Stimulated activated CD8-positive, alpha-beta memory T cell treated with anti-CD3 and anti-CD28 coated beads, Interleukin-4, amount 100 ng/mL, for 1 hour (primary cell): Measurements from ENCODE around the gene PRSS21.

ENCODE experiments used
- DNase-seq, 2 donors: peaks; one replicate each; pipeline ENCODE4 v3.0.0-alpha.2; 2020; ENCODE audit warnings: low read depth in 2 of 2, low spot score in 1 of 2

PRSS21 gene

DNA sequence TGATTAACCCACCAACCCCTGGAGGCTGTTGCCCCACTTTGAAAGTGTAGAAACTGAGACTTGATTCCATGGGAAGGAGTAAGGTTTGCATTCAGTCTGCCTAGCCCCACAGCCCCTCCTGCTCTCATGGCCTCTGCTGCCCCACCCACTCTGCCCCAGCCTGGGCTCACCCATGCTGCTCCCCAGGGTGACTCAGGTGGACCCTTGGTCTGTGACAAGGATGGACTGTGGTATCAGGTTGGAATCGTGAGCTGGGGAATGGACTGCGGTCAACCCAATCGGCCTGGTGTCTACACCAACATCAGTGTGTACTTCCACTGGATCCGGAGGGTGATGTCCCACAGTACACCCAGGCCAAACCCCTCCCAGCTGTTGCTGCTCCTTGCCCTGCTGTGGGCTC, 12.3 kb upstream of the PRSS21 start:
- no peak for DNase-seq

DNA sequence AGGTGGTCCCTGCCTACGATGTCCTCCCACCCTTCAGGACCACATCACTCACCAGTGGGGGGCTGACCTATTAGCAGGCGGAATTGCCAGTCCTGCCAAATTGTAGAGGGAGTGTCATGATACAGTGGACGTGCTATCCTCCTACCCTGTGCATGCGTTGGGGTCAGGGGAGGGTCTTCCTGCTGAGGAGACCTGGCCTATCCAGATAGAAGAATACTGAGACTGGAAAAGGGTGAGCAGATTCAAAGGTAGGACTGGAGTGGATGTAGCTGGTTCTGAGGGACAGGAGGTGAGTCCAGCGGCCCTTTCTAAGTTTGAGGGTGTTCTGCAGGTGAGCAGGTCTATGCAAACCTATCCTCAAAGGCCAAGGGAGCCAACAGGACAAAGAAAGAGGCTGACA, 10.8 kb upstream of the PRSS21 start:
- no peak for DNase-seq

DNA sequence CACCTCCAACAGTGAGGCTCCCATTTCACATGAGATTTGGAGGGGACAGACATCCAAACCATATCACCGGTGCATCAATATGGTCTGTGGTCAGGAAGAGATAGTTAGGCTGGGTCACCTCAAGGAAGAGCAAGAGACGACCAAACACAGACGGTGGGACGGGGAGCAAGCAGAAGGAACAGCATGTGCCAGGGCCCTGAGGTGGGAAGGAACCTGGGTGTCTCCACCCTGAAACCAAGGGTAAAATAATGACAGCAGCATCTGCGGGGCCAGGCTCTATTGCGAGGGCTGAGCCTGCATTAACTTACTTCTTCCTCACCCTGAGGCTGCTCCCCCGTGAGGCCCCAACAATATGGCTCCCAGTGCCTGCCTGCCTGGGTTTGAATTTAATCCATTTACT, 8.9 kb upstream of the PRSS21 start:
- DNase-seq: no peak

DNA sequence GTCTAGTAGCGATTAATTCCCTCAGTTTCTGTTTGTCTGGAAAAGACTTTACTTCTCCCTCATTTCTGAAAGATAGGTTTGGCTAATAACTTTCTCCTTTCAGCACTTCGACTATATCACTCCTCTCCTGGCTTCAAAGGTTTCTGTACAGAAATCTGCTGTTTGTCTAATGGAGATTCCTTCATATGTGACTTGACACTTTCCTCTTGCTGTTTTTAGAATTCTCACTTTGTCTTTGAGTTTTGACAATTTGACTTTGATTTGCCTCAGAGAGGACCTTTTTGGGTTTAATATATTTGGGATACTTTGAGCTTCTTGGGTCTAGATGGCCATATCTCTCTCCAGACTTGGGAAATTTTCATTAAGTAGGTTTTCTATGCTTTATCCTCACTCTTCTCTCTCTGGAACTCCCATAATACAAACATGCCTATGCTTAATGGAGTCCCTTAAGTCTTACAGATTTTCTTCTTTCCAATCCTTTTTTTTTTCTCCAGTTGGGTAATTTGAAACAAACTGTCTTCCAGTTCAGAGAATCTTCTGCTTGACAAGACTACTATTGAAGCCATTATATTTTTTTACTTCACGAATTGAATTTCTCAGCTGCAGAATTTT, 7.8 kb upstream of the PRSS21 start:
- no peak for DNase-seq

DNA sequence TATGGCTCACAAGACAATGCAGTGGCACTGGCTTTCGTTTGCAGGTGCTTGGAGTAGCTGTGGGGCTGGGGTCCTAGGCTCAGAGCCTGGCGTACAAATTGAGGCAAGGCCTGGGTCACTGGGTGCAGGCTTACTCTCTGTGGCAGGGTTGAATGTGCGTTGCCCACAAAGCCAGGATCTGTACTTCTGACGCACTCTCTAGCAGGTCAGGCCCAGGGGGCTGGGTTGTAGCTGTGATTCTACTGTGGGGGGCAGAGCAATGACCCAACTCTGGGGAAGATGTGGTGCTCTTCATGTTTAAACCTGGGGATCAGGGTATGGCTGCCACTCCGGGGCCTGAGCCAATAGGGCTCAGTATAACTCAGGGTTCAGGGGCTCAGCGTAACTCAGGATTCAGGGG, 6.4 kb upstream of the PRSS21 start:
- no peak for DNase-seq

DNA sequence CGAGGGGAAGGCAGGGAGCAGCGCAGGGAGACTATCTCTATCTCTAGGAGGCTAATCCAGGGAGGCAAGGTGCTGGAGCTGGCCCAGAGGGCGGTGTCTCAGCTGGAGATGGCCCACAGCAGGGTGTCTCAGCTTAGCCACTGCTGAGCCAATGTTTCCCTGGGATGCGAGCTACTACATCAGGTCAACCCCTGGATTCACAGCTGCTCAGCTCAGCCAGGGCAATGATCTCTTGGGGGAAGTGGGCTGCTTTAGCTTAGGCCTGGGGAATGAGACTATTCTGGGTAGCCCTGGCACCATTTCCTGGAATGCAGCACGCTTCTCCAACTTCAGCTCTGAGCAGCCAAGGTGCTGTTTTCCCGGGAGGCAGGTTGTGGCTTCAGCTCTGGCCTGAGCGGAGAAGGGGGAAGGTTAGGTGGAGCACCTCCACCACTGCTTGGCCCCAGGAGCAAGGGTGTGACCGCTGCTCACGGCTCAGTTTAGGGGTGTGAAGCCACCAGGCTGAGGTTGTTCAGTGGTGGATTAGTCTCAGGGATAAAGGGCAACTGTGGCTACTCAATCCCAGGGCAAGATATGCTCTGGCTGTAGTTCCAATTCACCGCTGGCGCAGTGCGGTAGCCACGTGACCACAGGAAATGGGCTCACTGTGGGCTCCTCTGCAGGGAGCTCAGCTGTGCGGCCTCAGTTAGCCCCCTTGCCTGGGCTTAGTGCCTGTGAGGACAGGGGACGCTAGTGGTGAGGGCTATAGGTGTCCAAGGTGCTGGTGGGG, 5.2 kb upstream of the PRSS21 start:
- DNase-seq: no peak

DNA sequence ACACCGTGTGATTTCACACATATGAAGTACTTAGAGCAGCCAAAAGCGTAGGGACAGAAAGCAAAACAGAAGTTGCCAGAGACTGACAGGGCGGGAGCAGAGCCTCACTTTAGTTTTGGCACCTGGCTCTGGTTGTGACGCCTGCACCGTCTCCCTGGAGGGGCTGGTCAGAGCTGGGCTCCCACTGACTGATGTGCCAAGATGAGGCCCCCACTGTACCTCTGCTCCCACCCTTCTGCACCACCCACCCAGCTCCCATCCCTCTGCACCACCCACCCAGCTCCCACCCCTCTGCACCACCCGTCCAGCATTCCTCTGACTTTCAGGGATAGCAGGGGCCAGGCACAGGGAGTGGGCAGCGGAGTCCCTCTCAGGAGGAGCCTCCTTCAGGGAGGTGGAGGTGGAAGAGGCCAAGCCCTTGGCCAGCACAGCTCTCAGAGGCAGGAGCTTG, 3.2 kb upstream of the PRSS21 start:
- no peak for DNase-seq

DNA sequence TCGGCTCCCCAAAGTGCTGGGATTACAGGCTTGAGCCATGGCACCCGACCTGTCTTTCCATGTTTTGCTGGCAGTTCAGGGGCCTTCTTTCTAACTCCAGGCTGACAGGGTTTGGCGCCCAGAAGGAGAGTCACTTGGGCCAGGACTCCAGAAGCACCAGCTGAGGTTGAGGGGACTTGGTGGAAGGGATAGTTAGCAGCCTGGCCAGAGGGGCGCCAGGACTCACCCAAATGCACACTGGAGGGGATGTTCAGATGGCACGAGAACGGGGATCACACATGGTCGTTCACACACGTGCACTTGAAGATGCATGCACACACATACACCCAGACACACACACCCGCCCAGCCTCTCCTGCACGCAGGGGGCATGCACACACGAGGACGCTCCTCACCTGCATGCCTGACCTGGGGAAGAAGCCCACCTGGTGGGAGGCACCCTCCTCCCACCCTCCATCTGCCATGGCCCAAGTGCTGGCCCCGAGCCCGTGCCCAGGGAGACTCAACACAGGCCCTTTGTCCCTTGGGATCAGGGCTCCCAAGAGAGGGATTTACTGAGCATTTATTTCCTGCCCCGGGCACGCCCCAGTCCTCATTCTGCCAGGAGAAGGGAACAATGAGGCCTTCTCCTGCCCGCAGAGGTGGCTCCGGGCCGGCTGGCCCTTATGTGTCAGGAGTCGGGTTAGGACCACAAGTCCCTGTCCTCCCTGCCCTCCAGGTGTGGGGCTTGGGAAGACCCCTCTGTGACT, 2.3 kb upstream of the PRSS21 start:
- no peak for DNase-seq

DNA sequence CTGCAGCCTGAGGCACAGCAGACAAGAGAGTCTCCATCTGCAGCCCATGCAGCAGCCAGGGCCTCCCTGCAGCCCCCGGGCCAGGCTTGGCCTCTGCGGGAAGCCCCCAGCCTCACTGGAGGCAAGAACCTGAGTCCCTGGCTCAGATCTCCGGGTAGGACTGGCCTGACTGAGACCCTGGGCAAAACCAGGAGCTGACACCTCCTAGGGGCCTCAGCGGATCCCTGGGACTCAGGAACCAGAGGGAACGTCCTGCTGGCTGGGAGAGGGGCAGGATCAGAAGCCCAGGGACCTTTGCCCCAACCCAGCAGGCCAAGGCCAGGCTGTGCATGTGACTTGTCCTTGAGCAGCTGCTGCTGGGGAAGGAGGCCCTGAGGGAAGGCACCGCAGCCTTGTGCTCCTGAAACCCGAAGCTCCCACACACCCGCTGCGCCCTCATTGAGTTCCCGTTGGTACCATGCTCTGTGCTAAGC, 1.7 kb upstream of the PRSS21 start:
- DNase-seq: no peak

DNA sequence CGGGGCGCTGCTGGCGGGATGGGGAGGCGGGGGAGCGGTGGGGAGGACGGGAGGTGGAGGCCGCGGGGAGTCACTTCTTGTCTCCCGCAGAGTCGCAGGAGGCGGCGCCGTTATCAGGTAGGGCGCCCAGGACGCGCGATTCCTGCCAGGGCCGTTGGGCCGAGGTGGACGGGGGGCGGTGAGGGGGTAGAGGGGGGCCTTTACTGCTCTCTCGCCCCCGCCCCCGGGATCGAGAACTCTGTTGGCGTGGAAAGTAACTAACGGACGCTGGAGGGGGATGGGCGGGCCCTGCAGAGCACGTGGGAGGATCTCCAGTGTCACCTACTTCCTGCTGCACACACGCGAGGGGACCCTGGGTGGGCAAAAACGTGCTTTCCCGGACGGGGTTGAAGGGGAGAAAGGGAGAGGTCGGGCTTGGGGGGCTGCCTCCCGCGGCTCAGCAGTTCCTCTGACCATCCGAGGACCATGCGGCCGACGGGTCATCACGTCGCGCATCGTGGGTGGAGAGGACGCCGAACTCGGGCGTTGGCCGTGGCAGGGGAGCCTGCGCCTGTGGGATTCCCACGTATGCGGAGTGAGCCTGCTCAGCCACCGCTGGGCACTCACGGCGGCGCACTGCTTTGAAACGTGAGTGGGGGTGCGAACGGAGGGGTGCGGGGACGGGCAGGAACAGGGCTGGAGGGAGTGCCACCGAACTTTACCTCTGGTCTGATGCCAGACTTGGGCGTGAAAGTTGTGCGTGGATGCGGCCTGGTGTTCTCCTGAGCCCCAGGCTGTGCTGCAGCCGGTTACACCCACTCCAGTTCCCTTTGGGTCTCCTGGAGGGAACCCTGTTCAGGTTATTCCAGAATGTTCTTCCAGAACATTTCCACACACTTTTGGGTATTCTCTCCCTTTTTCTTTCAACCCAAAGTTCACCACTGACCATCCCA, 569 bp downstream of the PRSS21 start:
- no peak for DNase-seq

DNA sequence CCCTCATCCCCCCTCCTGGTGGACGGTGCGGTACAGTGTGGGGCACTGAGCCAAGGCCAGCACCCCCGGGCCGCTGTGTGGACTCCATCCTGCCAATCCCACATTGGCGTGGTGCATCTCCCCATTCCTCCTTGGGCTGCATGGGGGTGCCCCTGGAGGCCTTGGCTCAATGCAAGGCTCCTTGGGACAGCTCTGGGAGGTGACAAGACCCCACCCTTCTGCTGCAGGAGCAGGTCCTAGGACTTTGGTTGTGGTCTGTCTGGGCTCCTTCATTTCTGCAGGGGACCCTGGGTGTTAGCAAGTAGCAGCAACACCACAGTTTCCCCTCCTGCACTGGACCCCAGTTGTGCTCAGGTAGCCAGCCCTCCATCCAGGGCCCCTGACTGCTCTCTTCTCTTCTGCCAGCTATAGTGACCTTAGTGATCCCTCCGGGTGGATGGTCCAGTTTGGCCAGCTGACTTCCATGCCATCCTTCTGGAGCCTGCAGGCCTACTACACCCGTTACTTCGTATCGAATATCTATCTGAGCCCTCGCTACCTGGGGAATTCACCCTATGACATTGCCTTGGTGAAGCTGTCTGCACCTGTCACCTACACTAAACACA, 1.3 kb downstream of the PRSS21 start:
- no peak for DNase-seq

DNA sequence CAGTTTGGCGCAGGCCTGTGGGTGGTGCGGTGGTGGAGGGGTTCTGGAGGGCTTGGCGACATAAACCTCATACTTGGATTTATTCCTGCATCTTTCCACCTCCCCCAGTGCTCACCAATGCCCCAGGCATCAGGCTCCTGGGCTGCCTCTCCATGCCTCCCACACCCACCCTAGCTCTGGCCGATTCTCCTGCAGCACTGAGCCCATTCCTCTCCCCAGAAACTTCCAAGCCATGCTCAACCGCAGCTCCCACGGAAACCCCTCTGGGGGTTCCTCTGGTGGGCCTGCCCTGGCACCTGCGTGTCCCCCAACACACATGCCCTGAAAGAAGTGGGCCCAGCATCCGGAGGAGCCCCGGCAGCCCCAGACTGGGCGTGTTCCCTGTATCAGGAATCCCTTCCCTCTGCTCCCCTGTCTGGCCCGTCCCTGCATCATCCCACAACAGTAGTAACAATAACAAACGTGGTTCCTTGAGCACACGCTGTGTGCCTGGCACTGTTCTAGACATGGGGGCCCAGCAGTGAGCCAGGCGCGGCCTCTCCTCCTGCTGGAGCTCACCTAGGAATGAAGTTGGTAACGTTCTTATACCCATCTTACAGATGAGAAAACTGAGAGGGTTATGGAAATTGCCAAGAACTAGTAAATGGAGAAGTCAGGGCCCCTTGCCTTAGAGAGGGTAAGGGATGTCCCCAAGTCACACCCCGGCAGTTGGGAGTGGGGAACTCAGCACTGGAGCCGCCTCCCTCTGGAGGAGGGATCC, 2.3 kb downstream of the PRSS21 start:
- no peak for DNase-seq

DNA sequence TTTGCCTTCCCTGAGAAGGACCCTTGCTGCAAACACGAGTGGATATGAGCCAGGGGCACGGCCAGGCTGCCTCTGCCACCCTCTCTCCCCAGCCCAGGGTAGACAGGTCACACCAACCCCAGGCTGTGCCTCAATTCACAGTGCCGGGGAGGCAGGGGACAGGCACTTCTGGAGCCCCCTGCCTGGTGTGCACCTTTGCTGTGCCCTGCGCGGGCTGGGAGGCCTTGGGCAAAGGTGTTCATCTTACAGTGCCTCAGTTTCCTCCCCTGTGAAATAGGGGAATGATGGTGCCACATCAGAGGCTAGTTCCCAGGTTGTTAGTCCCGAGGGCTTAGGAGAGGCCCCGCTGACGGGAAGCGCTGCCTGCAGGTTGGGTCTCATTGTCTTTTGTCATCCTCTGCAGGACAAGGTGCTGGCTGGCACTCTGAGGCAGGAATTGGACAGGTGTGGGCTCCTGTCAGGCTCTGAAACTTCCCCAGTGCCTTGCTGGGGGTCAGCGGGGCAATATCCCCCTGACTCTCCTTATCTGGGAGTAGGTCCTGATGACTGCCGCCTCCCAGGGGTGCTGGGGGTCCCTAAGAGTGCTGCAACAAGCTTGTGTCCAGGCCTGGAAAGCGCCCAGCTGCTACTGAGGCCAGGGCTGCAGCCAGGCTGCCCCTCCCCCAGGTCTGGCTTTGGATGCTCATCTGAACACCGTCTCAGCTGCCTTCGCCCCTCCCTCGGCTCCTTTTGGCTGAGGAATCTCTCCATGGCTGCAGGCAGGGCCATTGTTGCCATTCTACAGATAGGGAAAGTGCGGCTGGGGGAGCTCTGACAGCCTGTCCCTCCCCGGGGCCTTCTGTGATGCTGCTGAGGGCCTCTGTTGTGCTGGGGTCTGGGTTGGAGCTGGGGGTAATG, 3.1 kb downstream of the PRSS21 start:
- DNase-seq: no peak

DNA sequence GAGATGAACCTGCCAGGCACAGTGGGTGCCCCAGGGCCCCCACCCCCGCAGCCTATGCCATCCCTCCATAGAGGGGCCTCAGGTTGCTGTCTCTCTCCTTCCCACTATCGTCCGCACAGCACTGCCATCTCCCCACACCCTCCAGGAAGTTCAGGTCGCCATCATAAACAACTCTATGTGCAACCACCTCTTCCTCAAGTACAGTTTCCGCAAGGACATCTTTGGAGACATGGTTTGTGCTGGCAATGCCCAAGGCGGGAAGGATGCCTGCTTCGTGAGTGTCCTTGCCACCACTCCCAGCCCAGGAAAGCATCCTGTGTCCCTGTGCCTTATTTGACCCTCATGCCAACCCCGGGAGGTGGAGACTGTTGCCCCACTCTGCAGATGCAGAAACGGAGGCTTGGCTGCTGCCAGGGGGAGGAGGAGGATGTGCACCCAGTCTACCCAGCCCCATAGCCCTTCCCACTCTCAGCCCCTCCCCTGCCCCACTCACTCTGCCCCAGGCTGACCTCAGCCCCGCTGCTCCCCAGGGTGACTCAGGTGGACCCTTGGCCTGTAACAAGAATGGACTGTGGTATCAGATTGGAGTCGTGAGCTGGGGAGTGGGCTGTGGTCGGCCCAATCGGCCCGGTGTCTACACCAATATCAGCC, 3.9 kb downstream of the PRSS21 start:
- no peak for DNase-seq

DNA sequence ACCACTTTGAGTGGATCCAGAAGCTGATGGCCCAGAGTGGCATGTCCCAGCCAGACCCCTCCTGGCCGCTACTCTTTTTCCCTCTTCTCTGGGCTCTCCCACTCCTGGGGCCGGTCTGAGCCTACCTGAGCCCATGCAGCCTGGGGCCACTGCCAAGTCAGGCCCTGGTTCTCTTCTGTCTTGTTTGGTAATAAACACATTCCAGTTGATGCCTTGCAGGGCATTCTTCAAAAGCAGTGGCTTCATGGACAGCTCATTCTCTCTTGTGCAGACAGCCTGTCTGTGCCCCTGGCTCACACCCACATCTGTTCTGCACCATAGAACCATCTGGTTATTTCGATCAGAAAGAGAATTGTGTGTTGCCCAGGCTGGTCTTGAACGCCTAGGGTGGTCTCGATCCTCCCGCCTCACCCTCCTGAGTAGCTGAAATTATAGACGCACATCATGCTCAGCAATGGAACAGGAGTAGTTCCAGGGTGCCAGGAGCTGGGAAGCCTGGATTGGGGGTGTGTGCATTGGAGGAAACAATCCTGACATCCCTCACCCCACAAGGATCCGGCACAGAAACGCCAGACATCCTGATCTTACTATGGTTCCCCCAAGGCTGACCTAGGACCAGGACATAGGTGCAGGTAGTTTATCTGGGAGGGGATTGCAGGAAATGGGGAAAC, 4.6 kb downstream of the PRSS21 start:
- DNase-seq: no peak

DNA sequence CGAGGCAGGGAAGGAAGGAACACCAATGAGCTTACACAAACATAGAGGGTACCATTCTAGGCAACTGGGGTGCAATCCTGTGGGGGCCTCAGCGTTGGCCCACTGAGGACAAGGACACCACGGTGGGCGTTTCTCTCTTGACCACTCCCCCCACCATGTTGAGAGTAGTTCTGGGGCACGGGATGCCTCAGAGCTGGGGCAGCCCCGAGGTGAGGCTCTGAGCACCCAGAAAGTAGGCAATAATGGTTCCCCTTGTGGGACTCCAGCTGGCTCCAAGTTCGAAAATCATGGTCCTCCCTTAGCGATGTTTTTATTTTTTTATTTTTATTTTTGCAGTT, 5.1 kb downstream of the PRSS21 start:
- no peak for DNase-seq

DNA sequence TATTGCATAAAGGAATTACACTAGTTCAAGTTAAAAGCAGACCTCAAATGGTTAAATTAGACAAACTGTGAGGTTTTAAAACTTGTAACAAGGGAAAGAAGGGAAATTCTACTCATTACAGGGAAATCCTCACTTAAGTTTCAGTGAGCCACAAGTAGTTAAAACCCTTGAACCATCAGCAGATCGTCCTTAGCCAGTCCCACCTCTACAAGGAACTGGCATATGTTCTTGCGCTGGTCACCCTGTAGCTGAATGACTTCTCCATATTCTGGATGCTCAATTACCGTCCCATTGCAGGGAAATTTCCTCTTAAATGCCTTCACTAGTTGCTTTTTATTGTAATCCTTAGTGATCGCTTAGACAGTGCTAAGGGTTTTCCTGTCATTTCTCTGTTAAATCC, 5.5 kb downstream of the PRSS21 start:
- no peak for DNase-seq

DNA sequence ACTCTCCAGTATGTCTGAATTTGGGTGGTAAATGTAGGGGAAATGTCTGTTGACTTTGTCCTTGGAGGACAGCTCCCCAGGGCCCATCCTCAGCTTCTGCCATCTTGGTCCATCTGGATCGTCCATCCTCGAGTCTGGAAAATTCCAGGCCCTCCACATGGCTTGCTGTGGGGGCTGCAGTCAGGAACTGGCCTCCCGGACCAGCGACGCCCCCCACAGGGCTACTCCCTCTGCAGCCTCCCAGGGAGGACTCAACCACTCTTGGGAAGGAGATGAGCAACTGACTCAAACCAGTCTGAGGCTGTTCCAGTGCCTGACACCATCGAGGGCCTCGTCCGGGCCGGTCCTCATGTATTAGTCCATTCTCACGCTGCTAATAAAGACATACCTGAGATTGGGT, 7.6 kb downstream of the PRSS21 start:
- no peak for DNase-seq
